Upper lobe of left lung (tissue), 6 donors: ENCODE measurements around the gene HMX1. TPM values are rescaled to one million over a fixed set of nuclear protein-coding genes. Genes with fewer than 3 reads are reported as not detected.

Source experiments
- ATAC-seq, 2 donors: fragments of 200-7000 bp; cut with Tn5 transposase; one replicate each; pipeline ENCODE4 v1.9.1; 2022; ENCODE audit warnings: mild to moderate bottlenecking in 2 of 2, moderate library complexity in 2 of 2; ENCODE audit not compliant: low FRiP score in 2 of 2
- DNase-seq, 2 donors: peaks; one replicate each; pipeline ENCODE4 v3.0.0-alpha.2; 2019 to 2020
- H3K27ac ChIP-seq, 4 donors: fragments of 200-600 bp; sonication (generic); one replicate each; pipeline ENCODE4 v1.5.1; 2016 to 2019
- H3K27me3 ChIP-seq, 4 donors: fragments of 200-600 bp; sonication (generic); one replicate each; pipeline ENCODE4 v1.5.1; 2017 to 2019
- H3K36me3 ChIP-seq, 4 donors: fragments of 200-600 bp; sonication (generic); one replicate each; pipeline ENCODE4 v1.5.1; 2016 to 2019
- H3K4me1 ChIP-seq, 4 donors: fragments of 200-600 bp; sonication (generic); one replicate each; pipeline ENCODE4 v1.5.1; 2018 to 2019
- H3K4me3 ChIP-seq, 4 donors: fragments of 200-600 bp; sonication (generic); one replicate each; pipeline ENCODE4 v1.5.1; 2017 to 2019; ENCODE audit warnings: mild to moderate bottlenecking in 2 of 4, moderate library complexity in 1 of 4
- H3K9me3 ChIP-seq, 4 donors: fragments of 200-600 bp; sonication (generic); one replicate each; pipeline ENCODE4 v1.5.1; 2018 to 2019
- CTCF ChIP-seq, 6 experiments: fragments of 450-650 bp in 4 of 6; fragments of 200-600 bp in 2 of 6; sonication (generic) in 2 of 6; IDR thresholded peaks; one replicate each; pipeline ENCODE4 v1.5.1; 2016 to 2019; ENCODE audit warnings: antibody characterized with exemption in 6 of 6
- EP300 ChIP-seq, 4 donors: sonication (generic); formaldehyde crosslinking; IDR thresholded peaks; one replicate each; pipeline ENCODE4 v1.5.1; 2017; ENCODE audit warnings: antibody characterized with exemption in 4 of 4, control low read depth in 2 of 4
- POLR2A ChIP-seq, 4 donors: fragments of 450-650 bp; IDR thresholded peaks; one replicate each; pipeline ENCODE4 v1.5.1; 2016 to 2017; ENCODE audit warnings: antibody characterized with exemption in 4 of 4, mild to moderate bottlenecking in 2 of 4
- POLR2AphosphoS5 ChIP-seq, 2 donors: sonication (generic); formaldehyde crosslinking; IDR thresholded peaks; one replicate each; pipeline ENCODE4 v1.5.1; 2017; ENCODE audit warnings: antibody characterized with exemption in 2 of 2
- WGBS, 2 donors: methylation state at CpG; one replicate each; pipeline ENCODE4 v1.1.5; 2017 to 2018; 5-methylcytosine and 5-hydroxymethylcytosine counted together
- total RNA-seq, 6 donors: library from RNA; depleted of rRNA in 4 of 6; stranded (reverse); fragments of >200 nt in 4 of 6; gene quantifications; one replicate each; pipeline versions ENCODE4 v1.1.0 to v1.2.1, GENCODE V29; 2016 to 2021
- donor health status: DM: no; HTN: no; CAD: no; lungs with moderate emphysema.
- donor health status: DM: no; HTN: yes; CAD: no; lungs with severe emphysema.

The HMX1 gene
- total RNA-seq, 6 donors from 2014 or later, result not detected

- Histone ChIP-seq H3K36me3 (no peaks in the 10 kb centered on the region), H3K4me3 (no peak overlapping the region), H3K27ac (no peak overlapping the region), H3K9me3 (no peaks in the 10 kb centered on the region), H3K4me1 (peaks cover 0 to 32% (median 5%) of the 10 kb centered on the region in 4 donors), H3K27me3 (peaks cover 0 to 91% (median 28%) of the 10 kb centered on the region in 4 donors)
- 5 to 13% methylated on average over 6 to 11 of the region's 11 CpGs for WGBS, 2 donors
- no peak for ATAC-seq
- DNase-seq, result no peak
- TF ChIP-seq CTCF (IDR thresholded peaks at IDR 0.05) (no peak), EP300 (IDR thresholded peaks at IDR 0.05) (no peak), POLR2A (IDR thresholded peaks at IDR 0.05) (no peak), POLR2AphosphoS5 (IDR thresholded peaks at IDR 0.05) (no peak)
Observed at GRCh38 chr4:8869898-8870646, 1.6 kb downstream of the HMX1 start.

GRCh38 chr4:8869002-8869897, 2.4 kb downstream of the HMX1 start:
- Histone ChIP-seq H3K36me3 (no peaks in the 10 kb centered on the region), H3K27ac (no peak overlapping the region), H3K27me3 (peaks cover 0 to 91% (median 31%) of the 10 kb centered on the region in 4 donors), H3K9me3 (no peaks in the 10 kb centered on the region), H3K4me1 (peaks cover 0 to 32% (median 5%) of the 10 kb centered on the region in 4 donors), H3K4me3 (no peak overlapping the region)
- ATAC-seq (no peak), DNase-seq (no peak)
- WGBS, 2 donors, result 28 to 29% methylated on average over 5 to 16 of the region's 16 CpGs
- TF ChIP-seq EP300 (IDR thresholded peaks at IDR 0.05) (no peak), CTCF (IDR thresholded peaks at IDR 0.05) (no peak), POLR2AphosphoS5 (IDR thresholded peaks at IDR 0.05) (no peak), POLR2A (IDR thresholded peaks at IDR 0.05) (no peak)

- DNase-seq, result no peak
- WGBS, 2 donors, result 10 to 14% methylated on average over 18 to 20 of the region's 22 CpGs
- H3K27ac ChIP-seq, result no peak overlapping the region
- no peak overlapping the region for H3K4me3 ChIP-seq
- no peak for TF ChIP-seq EP300 (IDR thresholded peaks at IDR 0.05)
- no peak for TF ChIP-seq POLR2A (IDR thresholded peaks at IDR 0.05)
- TF ChIP-seq POLR2AphosphoS5 (IDR thresholded peaks at IDR 0.05), result no peak
- no peak for TF ChIP-seq CTCF (IDR thresholded peaks at IDR 0.05)
- no peaks in the 10 kb centered on the region for H3K36me3 ChIP-seq
- H3K9me3 ChIP-seq, result no peaks in the 10 kb centered on the region
- H3K4me1 ChIP-seq, result peaks cover 0 to 32% (median 5%) of the 10 kb centered on the region in 4 donors
- H3K27me3 ChIP-seq, result peaks cover 0 to 91% (median 33%) of the 10 kb centered on the region in 4 donors
- no peak for ATAC-seq
Observed at GRCh38 chr4:8868321-8869001, 3.2 kb downstream of the HMX1 start.

GRCh38 chr4:8867624-8868320, 3.9 kb downstream of the HMX1 start:
- Histone ChIP-seq H3K4me3 (no peak overlapping the region), H3K27me3 (peaks cover 0 to 91% (median 36%) of the 10 kb centered on the region in 4 donors), H3K4me1 (peaks cover 0 to 38% (median 5%) of the 10 kb centered on the region in 4 donors), H3K9me3 (no peaks in the 10 kb centered on the region), H3K27ac (no peak overlapping the region), H3K36me3 (no peaks in the 10 kb centered on the region)
- TF ChIP-seq CTCF (IDR thresholded peaks at IDR 0.05) (no peak), EP300 (IDR thresholded peaks at IDR 0.05) (no peak)
- WGBS, 2 donors, result 1 to 4% methylated on average over 14 to 37 of the region's 90 CpGs
- ATAC-seq (no peak), DNase-seq (no peak)
